Large intestine (tissue), 3 donors: ENCODE data around the gene PCDHGC3. TPM values are rescaled to one million over a fixed set of nuclear protein-coding genes. Genes with fewer than 3 reads are reported as not detected.

Experiments used
- DNase-seq, 2 donors: peaks; one replicate each; pipeline versions ENCODE4 v3.0.0 to v3.0.0-alpha.2; 2013
- H3K27ac ChIP-seq: one replicate; pipeline ENCODE4 v1.5.1; 2013; ENCODE audit warnings: low read length
- H3K27me3 ChIP-seq: 2 replicates; pipeline ENCODE4 v1.6.1; 2013; ENCODE audit warnings: low read length; ENCODE audit not compliant: control insufficient read depth, insufficient read depth
- H3K36me3 ChIP-seq: 2 replicates; pipeline ENCODE4 v1.6.1; 2013; ENCODE audit warnings: low read length; ENCODE audit not compliant: control insufficient read depth, insufficient read depth
- H3K4me1 ChIP-seq: one replicate; pipeline ENCODE4 v1.6.1; 2013; ENCODE audit warnings: low read length; ENCODE audit not compliant: control insufficient read depth, insufficient read depth
- H3K4me3 ChIP-seq: one replicate; pipeline ENCODE4 v1.5.1; 2013; ENCODE audit warnings: low read length
- H3K9me3 ChIP-seq: one replicate; pipeline ENCODE4 v1.6.1; 2013; ENCODE audit warnings: mild to moderate bottlenecking, low read depth, low read length, moderate library complexity; ENCODE audit not compliant: control insufficient read depth
- WGBS: methylation state at CpG from one replicate; pipeline ENCODE4 v1.1.5; 2013; ENCODE audit warnings: low lambda C conversion rate; ENCODE audit not compliant: insufficient coverage; 5-methylcytosine and 5-hydroxymethylcytosine counted together
- polyA plus RNA-seq: library from polyadenylated mRNA; unstranded; fragments of 120-200 nt; gene quantifications from one replicate; pipeline ENCODE4 v1.2.1, GENCODE V29; 2013

PCDHGC3 gene
- polyA plus RNA-seq, 1 donor: 30.4 TPM

- peak in 1 of 2 donors; percentile 61 for DNase-seq
Measured at GRCh38 chr5:141521244-141521781, 45.5 kb downstream of the PCDHGC3 start.

GRCh38 chr5:141522301-141522700 lies 46.5 kb downstream of the PCDHGC3 start:
- H3K27me3 ChIP-seq: no peaks in the 10 kb centered on the region
- no peak overlapping the region for H3K27ac ChIP-seq
- no peak for DNase-seq
- H3K4me1 ChIP-seq: peaks cover 17% of the 10 kb centered on the region
- H3K9me3 ChIP-seq: no peaks in the 10 kb centered on the region
- WGBS: no CpG with 5 or more reads among the region's 2 CpGs
- no peak overlapping the region for H3K4me3 ChIP-seq
- peaks cover 80% of the 10 kb centered on the region for H3K36me3 ChIP-seq

More at GRCh38 chr5:141521244-141521781, 45.5 kb downstream of the PCDHGC3 start:
- Histone ChIP-seq H3K27ac (peak overlapping the region; percentile 32), H3K4me3 (no peak overlapping the region), H3K4me1 (peaks cover 17% of the 10 kb centered on the region), H3K27me3 (no peaks in the 10 kb centered on the region), H3K9me3 (no peaks in the 10 kb centered on the region), H3K36me3 (peaks cover 80% of the 10 kb centered on the region)
- 0% methylated on average over 1 of the region's 2 CpGs for WGBS

GRCh38 chr5:141523991-141524390 lies 48.2 kb downstream of the PCDHGC3 start:
- Histone ChIP-seq H3K27ac (peak overlapping the region; percentile 44), H3K4me1 (peaks cover 17% of the 10 kb centered on the region), H3K9me3 (no peaks in the 10 kb centered on the region), H3K4me3 (no peak overlapping the region), H3K36me3 (peaks cover 78% of the 10 kb centered on the region), H3K27me3 (no peaks in the 10 kb centered on the region)
- WGBS: no CpG with 5 or more reads among the region's 8 CpGs
- no peak for DNase-seq

GRCh38 chr5:141524604-141525597 lies 49.1 kb downstream of the PCDHGC3 start:
- no CpG with 5 or more reads among the region's 12 CpGs for WGBS

GRCh38 chr5:141525653-141526052 lies 49.9 kb downstream of the PCDHGC3 start:
- Histone ChIP-seq H3K4me1 (peaks cover 17% of the 10 kb centered on the region), H3K27ac (peak overlapping the region; percentile 71), H3K4me3 (no peak overlapping the region), H3K36me3 (peaks cover 75% of the 10 kb centered on the region), H3K27me3 (no peaks in the 10 kb centered on the region), H3K9me3 (no peaks in the 10 kb centered on the region)
- WGBS: 22% methylated on average over 4 of the region's 7 CpGs
- peak in 1 of 2 donors; percentile 57 for DNase-seq

More at GRCh38 chr5:141524604-141525597, 49.1 kb downstream of the PCDHGC3 start:
- peak; percentile 82 to 85 for DNase-seq
- Histone ChIP-seq H3K4me1 (peaks cover 17% of the 10 kb centered on the region), H3K27me3 (no peaks in the 10 kb centered on the region), H3K36me3 (peaks cover 78% of the 10 kb centered on the region), H3K9me3 (no peaks in the 10 kb centered on the region), H3K4me3 (no peak overlapping the region), H3K27ac (peak overlapping the region; percentile 71)

GRCh38 chr5:141527426-141527825 lies 51.7 kb downstream of the PCDHGC3 start:
- H3K27me3 ChIP-seq: no peaks in the 10 kb centered on the region
- H3K4me3 ChIP-seq: no peak overlapping the region
- WGBS: no CpG with 5 or more reads among the region's 1 CpG
- H3K27ac ChIP-seq: no peak overlapping the region
- peaks cover 78% of the 10 kb centered on the region for H3K36me3 ChIP-seq
- peaks cover 17% of the 10 kb centered on the region for H3K4me1 ChIP-seq
- DNase-seq: no peak
- H3K9me3 ChIP-seq: no peaks in the 10 kb centered on the region

Other genes with a start within 250 kb of the PCDHGC3 start
- 3.0 TPM for gene PCDHB15, start 230.6 kb upstream of the PCDHGC3 start, polyA plus RNA-seq
- 0.04 TPM for gene SLC25A2, start 171.9 kb upstream of the PCDHGC3 start, polyA plus RNA-seq
- 88.9 TPM for gene TAF7, start 155.2 kb upstream of the PCDHGC3 start, polyA plus RNA-seq
- 0.30 TPM for gene PCDHGA1, start 145.5 kb upstream of the PCDHGC3 start, polyA plus RNA-seq
- 1.3 TPM for gene PCDHGA2, start 137.2 kb upstream of the PCDHGC3 start, polyA plus RNA-seq
- gene PCDHGA3, start 132.1 kb upstream of the PCDHGC3 start, polyA plus RNA-seq: 0.96 TPM
- 0.52 TPM for gene PCDHGB1, start 125.9 kb upstream of the PCDHGC3 start, polyA plus RNA-seq
- 0.79 TPM for gene PCDHGA4, start 120.9 kb upstream of the PCDHGC3 start, polyA plus RNA-seq
- gene PCDHGB2, start 116.0 kb upstream of the PCDHGC3 start, polyA plus RNA-seq: 1.0 TPM
- 1.5 TPM for gene PCDHGA5, start 111.8 kb upstream of the PCDHGC3 start, polyA plus RNA-seq
- 0.85 TPM for gene PCDHGB3, start 105.7 kb upstream of the PCDHGC3 start, polyA plus RNA-seq
- gene PCDHGA6, start 102.1 kb upstream of the PCDHGC3 start, polyA plus RNA-seq: 1.9 TPM
- gene PCDHGA7, start 93.2 kb upstream of the PCDHGC3 start, polyA plus RNA-seq: 0.69 TPM
- gene PCDHGB4, start 88.3 kb upstream of the PCDHGC3 start, polyA plus RNA-seq: 1.4 TPM
- gene PCDHGA8, start 83.3 kb upstream of the PCDHGC3 start, polyA plus RNA-seq: 0.19 TPM
- gene PCDHGB5, start 78.0 kb upstream of the PCDHGC3 start, polyA plus RNA-seq: 1.8 TPM
- gene PCDHGA9, start 73.2 kb upstream of the PCDHGC3 start, polyA plus RNA-seq: 1.9 TPM
- gene PCDHGB6, start 67.9 kb upstream of the PCDHGC3 start, polyA plus RNA-seq: 2.9 TPM
- 2.1 TPM for gene PCDHGA10, start 63.0 kb upstream of the PCDHGC3 start, polyA plus RNA-seq
- 3.6 TPM for gene PCDHGB7, start 58.3 kb upstream of the PCDHGC3 start, polyA plus RNA-seq
- 1.4 TPM for gene PCDHGA11, start 54.9 kb upstream of the PCDHGC3 start, polyA plus RNA-seq
- gene PCDHGA12, start 45.5 kb upstream of the PCDHGC3 start, polyA plus RNA-seq: 0.81 TPM
- gene PCDHGC4, start 9.1 kb downstream of the PCDHGC3 start, polyA plus RNA-seq: 1.7 TPM
- gene PCDHGC5, start 13.1 kb downstream of the PCDHGC3 start, polyA plus RNA-seq: 0.39 TPM
- 89.4 TPM for gene DIAPH1, start 143.0 kb downstream of the PCDHGC3 start, polyA plus RNA-seq
- gene HDAC3, start 160.9 kb downstream of the PCDHGC3 start, polyA plus RNA-seq: 71.5 TPM
- gene RELL2, start 161.0 kb downstream of the PCDHGC3 start, polyA plus RNA-seq: 2.0 TPM
- gene FCHSD1, start 175.5 kb downstream of the PCDHGC3 start, polyA plus RNA-seq: 21.4 TPM
- 17.5 TPM for gene ARAP3, start 206.3 kb downstream of the PCDHGC3 start, polyA plus RNA-seq